GM19324 (cell line): Measurements from ENCODE around the gene VCY1B.
"Not testable (repeated sequence)": the region's sequence is repeated elsewhere in the genome, so short reads cannot be mapped to it uniquely, and the experiment has no call there.

Source experiments
- ATAC-seq: cut with Tn5 transposase; IDR thresholded peaks from one replicate; pipeline ENCODE4 v1.9.1; 2021; ENCODE audit warnings: mild to moderate bottlenecking, moderate library complexity; ENCODE audit not compliant: unreplicated experiment, low FRiP score

Gene VCY1B

DNA sequence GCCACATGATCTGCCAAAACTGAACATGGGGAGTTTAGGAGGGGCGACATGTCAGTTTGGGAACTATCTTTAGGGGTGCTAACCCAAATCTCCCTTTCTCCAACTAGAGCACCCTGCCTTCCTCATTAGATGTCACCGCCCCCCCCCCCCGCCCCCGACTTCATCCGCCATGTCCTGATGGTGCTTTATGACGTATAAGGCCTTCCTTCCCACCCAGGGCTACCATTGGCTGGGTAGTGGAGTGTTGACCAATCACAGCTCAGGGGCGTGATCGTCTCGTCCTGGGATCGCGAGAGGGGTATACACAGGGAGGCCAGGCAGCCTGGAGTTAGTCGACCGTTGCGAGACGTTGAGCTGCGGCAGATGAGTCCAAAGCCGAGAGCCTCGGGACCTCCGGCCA, at the start of gene VCY1B:
VCY1B (plus strand) TSS at position 301 of the 400 bp plus-strand sequence; CDS start at position 364, 63 bp downstream.
- not testable (repeated sequence) for ATAC-seq

DNA sequence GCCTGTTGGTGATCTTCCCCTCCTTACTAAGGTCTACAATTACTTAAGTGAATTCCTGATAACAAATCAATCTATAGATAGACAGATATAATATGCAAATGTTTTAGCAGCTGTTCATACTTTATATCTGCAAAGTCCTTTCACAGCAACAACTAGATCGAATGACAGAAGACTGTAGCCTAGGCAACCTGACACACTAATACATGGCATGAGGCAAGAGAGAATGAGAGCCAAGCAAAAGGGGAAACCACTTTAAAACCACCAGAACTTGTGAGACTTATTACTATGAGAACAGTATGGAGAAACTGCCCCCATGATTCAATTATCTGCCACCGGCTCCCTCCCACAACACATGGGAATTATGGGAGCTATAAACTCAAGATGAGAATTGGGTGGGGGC, 44.1 kb upstream of the VCY1B start:
- not testable (repeated sequence) for ATAC-seq

DNA sequence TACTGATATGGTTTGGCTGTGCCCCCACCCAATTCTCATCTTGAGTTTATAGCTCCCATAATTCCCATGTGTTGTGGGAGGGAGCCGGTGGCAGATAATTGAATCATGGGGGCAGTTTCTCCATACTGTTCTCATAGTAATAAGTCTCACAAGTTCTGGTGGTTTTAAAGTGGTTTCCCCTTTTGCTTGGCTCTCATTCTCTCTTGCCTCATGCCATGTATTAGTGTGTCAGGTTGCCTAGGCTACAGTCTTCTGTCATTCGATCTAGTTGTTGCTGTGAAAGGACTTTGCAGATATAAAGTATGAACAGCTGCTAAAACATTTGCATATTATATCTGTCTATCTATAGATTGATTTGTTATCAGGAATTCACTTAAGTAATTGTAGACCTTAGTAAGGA, 25.6 kb upstream of the VCY1B start:
- ATAC-seq, result not testable (repeated sequence)

DNA sequence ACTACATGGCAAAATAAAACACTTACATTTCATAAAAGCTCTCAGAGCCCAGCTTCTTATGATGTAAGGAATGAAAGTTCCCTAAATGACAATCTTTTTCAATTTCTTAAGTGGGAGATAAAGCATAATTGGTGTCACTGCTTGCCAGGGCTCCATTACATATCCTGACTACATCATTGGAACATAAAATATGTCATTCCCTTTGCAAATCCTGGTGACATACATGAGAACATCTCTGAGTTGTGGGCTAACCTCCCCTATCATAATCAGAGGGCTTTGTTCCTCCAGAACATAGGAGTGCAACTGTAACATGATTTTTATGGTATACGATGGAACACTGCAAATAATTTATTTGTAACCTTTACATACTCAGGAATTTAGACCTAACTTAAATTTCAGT, 29.9 kb downstream of the VCY1B start:
- no peak for ATAC-seq
